ENCODE results near the gene CAMKMT.

GRCh38 chr2:44740678-44741077, 378.9 kb downstream of the CAMKMT start:
- TF ChIP-seq CTCF (IDR thresholded peaks at IDR 0.05) (no peak), POLR2A (IDR thresholded peaks at IDR 0.05) (no peak), POLR2AphosphoS5 (IDR thresholded peaks at IDR 0.05) (no peak)
